Stimulated activated CD4-positive, alpha-beta T cell treated with anti-CD3 and anti-CD28 coated beads, Interleukin-4, amount 100 ng/mL, for 48 hours (primary cell): Measurements from ENCODE around the gene ETFB.
"Not testable (repeated sequence)": the region's sequence is repeated elsewhere in the genome, so short reads cannot be mapped to it uniquely, and the experiment has no call there.

Experiments used
- DNase-seq, 2 donors: peaks; one replicate each; pipeline ENCODE4 v3.0.0-alpha.2; 2020; ENCODE audit warnings: low read depth in 2 of 2

Gene ETFB

DNA sequence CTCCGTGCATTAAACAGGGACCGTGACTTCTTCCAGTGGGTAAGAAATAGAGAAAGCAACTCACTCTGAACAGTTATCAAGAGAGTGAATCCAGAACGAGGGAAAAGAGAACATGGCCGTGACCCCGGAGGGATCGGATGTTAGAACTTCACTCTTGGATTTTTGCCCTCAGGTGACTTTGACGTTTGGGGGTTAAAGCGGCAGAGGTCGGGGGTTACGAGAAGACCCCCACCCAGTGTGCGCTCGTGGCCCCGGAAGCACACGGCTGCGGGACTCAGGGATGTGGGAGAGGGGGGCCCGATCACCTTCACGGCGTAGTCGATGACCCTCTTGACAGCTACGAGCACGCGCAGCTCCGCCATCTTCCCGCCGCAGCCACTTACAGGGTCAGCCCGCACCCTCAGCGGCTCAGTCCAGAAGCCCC is at the start of gene ETFB:
ETFB (minus strand) TSS at position 424 of the 424 bp plus-strand sequence; CDS start at position 362, 62 bp downstream.
- DNase-seq, result no peak

DNA sequence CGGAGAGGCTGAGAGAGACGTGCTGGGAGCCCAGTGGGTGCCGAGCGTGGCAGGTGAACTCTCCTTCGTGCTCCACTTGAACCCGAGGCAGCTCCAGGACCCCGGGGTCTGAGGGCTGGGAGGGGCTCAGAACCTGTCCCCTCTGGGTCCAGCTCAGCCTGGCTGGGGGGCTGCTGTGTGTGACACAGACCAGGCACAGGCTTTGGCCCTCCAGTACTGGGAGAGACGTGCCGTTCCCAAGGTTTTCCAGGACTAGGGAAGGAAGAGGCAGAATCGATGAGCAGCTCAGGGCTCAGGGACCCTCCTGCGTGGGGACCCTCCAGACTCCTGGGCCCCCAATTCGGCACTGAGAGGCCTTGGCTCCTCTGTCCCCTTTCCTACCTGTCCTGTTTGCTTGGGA is 49.0 kb upstream of the ETFB start:
- no peak for DNase-seq

DNA sequence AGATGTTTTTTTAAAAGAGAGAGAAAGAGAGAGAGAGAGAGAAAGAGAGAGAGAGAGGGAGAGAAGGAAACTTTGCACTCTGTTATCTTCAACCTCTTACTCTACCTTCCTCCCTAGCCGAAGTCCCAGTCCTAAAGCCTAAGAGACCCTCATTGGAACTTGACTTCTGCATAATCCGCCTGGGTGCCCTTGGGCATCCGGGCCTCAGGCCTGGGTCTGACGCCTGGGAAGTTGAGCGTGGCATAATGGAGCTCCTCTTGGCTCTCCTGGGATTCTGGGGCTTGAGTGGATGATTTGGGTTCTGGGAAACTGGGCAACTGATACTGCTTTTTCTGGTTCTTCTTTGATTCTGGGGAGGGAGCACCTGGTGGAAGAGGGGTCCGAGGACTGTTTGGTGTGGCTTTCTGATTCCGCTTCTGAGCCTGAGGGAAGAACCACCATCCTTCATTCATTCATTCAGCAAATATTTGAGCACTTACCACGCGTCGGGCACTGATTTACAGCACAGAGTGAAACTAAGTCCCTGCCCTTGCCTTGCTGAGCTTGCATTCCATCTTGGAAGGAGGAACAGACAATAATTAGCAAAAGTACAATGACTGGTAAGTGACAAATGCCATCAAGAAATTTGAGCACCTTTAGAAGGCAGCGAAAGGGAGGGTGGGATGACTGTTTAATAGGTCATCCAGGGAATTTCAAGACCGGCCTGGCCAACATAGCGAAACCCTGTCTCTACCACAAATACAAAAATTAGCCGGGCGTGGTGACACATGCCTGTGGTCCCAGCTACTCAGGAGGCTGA is 45.0 kb upstream of the ETFB start:
- no peak for DNase-seq

DNA sequence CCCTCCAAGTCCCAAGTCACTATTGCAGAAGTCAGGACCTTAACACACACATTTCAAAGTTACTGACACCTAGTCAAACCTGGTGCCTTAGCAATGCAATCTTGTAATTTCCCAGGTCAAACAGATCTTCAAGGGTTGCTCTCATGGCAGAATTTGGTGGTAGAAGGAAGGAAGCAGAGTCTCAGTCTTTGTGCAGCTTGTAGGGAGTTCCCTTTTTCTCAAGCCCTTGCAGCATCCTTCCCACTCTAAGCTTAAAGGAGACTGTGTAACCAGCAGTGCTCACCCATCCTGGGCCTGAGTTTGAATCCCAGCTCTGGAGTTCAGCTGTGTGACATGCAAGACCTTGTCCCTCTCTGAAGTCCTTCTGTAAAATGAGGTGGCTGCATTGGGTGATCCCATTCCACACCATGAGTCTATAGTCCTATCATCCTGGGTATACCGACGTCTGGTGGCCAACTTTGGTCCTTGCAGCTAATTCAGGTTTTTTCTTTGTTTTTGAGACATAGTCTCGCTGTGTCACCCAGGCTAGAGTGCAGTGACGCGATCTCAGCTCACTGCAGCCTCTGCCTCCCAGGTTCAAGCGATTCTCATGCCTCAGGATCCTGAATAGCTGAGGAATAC is 41.4 kb upstream of the ETFB start:
- no peak for DNase-seq

DNA sequence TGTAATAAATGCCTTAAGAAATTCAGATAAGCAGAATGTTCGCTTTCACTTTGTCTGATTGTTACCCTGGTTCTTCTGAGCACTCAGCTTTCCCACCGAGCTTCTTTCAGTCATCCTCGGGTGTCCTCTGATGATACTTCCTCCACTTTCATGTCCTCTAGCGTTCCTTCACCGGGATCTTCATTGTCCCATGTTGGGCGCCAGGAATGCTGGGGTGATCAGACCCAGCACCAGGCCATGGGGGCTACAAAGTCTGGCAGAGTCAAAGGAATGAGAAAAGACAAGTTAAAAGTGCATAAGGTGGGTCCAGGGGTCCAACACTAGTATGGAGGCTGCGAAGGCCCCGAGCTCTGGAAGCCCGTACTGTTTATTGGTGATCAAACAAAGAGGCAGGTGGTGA is 35.9 kb upstream of the ETFB start:
- DNase-seq, result no peak

DNA sequence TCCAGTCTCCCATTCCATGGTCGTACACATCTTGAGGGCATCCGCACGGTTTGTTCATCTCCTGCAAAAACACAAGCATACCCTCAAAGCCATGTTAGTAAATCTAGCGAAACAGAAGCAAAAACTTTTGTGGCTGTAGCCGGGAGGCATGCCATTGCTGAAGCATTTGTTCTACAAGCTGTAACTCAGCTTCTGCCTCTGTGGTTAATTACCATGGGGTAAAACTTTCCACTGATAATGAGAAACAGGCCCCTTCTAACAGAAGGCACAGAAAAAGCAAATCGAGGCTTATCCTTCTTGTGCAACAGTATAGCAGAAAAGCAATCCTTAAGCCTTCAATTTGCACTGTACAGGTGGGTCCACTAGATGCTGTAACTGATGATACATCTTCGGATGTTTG is 33.7 kb upstream of the ETFB start:
- not testable (repeated sequence) for DNase-seq

DNA sequence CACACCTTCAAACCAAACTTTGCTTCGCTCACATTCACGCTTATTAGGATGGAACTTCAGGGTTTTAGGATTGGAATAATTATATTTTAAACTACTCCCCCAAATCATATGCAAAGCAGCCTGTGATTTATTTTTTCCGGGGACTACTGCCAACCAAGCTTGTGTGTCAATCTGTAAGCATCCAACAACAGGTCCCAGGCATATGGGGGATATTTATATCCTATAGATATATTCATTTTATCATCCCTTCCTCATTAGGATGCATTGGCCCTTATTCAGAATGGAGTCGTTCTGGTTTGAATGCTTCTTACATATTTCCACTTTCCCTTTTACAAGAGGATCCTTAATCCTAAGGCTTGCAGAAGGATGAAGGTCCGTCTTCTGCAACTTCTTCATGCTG is 33.0 kb upstream of the ETFB start:
- DNase-seq, result no peak

DNA sequence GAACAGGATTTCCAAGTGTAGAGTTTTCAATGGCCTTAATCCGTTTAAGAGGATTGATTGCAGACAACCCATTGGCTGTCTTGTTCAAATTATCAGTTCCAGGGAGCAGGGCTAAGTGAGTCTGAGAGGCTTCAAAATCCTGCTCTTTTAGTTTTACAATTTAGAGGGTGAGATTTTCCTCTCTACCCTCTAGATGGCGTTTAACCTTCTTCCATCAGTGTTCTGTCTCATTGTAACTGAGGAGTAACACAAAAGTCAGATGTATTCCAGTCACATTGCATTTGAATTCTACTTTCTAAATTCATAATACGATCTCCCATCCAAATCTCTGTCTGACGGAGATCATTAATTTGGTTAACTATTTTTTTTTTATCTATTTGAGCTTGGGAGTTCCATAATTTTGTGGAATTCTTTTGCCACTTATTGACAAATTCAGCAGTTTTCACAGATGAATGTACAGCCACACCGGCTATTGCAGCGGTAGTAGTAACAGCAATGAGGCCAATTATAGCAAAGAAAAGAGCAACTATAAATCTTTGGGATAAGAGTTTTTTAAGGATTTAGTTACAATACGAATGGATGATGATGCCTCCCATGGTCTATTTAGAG is 32.0 kb upstream of the ETFB start:
- no peak for DNase-seq

DNA sequence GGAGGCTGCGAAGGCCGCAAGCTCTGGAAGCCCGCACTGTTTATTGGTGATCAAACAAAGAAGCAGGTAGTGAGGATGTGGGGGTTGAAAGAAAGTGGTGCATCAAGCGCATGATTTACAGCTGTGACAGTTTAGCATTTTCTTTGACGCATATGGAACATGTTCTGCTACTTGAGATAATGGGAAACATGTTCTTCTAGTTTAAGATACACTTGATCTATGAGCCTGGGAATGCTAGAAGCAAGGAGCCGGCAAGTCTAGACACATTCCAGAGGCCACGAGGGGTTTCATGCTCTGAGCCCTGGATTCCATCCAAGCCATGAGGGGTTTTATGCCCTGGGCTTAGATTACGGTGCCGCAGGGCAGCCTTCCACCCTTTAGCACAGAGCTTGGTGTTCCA is 31.3 kb upstream of the ETFB start:
- not testable (repeated sequence) for DNase-seq

DNA sequence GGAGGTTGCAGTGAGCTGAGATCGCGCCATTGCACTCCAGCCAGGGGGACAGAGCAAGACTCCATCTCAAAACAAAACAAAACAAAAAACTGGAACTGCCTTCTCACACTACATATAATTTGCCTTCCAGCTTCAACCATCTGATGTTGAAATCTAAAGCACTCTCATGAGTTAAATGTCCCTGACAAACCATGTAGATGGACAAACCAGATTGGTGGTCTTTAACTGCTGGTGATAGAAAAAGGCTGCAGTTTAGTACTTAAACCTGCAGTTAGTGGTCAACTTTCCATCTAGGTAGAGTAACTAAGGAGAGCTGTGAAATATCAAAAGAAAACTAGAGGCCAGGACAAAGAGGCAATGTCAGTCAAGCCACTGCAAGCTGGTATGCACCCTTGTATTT is 30.0 kb upstream of the ETFB start:
- DNase-seq, result no peak

DNA sequence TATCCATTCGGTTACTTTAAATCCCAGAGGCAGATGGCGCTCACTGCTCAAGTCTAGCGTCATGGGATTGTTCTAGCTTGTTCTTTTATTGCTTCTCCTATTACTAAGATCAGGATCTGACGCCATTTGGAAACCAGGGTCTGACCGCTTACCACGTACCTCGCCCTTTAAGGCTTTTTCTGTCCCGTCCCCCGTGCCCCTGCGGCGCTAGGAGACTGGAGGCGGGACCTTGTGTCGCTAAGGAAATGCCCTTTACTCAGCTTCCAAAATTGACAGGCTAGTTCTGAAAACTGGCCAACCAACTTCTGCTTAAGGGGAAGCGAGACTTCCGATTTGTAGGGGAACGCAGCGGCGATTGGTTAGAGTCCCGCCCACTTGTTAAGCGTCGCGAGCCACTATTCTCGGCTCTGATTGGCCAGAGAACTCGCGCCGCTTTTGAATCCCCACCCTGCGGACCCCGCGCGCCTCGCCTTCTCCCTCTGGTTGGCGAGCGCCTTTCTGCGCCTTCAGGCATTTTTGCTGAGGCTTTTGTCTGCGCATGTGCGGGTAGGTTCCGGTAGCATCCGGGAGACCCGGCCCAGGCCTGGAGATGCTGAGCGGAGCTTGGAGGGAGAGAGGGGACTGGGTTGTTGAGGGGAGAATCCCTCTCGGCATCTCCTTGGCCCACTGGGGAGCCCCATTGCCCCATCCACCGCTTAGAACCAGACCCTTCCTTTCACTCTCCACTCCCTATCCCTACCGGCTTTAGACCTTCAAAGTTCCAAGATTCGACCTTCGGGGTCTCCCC is 28.1 kb upstream of the ETFB start:
- peak; percentile 92 to 93 for DNase-seq

DNA sequence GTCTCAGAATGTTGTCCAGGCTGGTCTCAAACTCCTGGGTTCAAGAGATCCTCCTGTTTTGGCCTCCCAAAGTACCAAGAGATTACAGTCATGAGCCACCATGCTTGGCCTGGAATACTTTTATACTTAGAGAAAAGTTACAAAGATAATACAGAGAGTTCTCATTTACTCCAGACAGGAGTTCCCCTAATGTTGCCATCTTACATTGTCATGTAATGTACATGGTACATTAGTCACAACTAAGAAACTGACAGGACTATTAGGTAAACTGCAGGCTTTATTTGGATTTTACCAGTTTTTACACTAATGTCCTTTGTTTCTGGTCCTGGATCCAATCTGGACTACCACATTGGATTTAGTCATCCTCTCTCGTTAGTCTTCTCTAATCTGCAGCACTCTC is 26.5 kb upstream of the ETFB start:
- DNase-seq, result no peak

DNA sequence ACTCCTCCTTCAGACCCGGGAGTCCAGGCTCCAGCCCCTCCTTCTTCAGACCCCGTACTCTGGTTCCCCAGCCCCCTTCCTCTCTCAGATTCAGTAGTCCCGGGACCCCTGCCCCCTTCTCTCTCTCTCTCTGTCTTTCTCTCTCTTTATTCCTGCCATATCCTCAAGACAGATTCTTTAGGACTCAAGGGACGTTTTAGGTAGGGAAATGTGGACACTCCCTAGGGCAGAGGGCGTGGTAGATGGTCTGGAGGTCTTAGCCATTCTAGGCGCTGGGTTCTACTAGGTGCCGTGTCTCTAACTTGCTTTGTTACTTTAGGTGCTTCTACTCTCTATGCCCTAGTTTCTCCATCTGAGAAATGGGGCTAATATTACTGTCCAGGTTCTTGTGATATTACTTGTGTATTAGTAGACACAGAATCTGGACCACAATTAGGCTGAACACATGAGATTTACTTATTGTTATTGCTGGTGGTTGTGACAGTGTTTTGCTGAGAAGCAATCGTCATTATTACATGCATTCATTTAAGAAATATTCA is 25.0 kb upstream of the ETFB start:
- no peak for DNase-seq

DNA sequence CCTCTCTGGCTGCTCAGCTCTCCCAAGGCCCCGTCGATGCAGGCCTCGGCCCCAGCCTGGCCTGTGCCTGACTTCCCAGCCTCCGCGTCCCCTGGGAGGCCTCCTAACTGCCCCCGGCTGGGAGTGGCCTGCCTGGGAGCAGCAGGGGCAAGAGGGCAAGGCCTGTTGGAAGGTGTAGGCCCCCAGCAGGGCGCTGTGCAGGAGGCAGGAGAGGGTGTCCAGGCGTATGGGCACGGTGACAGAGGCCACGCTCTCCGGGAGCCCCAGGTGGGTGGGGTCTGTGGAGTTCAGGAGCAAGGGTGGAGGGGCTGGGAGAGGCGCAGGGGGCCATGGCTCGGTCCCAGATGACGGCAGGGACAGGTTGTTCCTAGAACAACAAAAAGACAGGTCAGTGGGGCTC is 23.0 kb upstream of the ETFB start:
- DNase-seq, result no peak

DNA sequence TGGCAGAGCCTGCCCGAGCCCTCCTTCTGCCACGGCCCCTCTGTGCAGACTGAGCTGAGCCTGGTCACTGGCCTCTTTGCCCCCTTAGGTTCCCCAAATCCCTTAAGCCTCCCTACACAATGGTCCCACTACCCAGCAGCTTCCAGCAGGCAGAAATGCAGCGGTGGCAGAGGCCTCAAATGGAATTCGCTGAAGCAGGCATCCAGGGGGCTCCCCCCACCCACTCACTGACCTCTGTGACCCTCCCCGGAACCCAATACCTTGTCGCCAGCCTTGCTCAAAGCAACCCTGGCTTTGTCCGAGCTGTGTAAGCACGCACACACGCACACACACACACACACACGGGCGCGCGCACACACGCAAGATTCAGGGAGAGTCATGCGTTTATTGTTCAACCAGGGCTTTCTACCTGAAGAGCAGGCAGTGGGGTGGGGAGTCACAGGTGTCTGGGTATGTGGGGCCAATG is 21.8 kb upstream of the ETFB start, which contains the start of gene LIM2:
LIM2 (minus strand) TSS at position 51 of the 466 bp plus-strand sequence. CDS start 531 bp downstream, outside the sequence.
- DNase-seq, result no peak

DNA sequence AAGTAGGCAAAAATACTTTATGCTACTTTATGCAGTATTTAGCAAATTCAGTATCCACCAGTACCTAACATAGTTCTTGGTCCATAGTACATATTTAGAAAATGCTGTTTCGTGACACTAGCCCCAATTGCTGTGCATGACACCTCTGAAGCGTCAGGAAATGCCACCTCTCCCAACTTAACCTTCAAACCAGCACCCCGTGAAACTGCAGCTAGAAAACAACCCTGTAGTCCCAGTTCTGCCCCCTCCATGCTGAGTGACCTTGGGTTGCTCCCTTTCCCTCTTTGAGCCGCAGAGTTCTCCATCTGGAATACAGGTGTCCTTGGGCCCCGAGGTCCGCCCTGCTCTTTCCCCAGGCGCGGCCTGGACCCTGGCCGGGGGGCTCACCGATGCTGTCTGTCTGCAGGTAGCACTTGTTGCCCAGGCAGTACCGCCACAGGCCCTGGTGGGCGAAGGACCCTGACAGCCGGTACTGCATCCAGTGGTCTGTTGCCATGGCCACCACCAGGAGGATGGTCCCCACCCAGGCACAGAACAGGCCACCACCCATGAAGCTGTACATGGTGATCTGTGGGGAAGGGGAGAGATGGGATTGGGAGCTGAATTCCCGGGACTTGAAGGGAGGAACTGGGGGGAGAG is 20.8 kb upstream of the ETFB start:
- no peak for DNase-seq

DNA sequence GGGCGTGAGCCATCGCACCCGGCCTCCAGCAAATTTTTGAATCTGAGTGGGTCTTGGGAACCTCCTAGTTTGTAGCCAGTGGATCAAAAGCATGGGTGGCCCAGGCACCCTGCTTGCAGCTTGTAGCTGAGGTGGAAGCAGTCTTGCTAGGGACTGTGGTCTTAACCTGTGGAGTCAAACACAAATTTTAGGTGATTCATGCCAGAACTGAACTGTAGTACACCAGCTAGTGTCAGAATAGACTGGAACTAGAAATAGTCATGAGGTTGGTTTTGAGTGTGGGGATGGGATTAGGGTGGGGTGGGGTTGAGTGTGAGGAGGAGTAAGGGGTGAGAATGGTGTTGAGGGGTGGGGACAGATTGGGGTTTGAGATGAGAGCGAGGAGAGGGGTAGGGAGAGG is 15.8 kb upstream of the ETFB start:
- DNase-seq, result no peak

DNA sequence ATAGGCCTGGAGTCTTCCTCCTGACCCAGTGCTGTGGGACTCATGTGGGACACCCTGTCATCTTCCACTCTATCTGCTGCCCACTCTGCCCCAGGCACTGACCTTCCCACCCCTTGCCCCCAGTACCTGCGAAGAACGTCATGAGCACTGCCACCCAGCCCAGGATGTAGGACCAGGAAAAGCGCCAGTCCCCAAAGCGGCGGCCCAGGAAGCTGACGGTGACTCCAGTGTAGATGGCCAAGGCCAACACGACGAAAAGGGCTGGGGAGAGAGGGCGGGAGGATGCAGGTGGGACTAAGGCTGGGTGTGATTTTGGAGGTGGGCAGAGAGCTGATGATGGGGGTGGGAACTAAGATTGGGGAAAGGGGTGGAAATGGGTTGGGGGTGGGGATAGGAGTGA is 14.2 kb upstream of the ETFB start:
- no peak for DNase-seq

DNA sequence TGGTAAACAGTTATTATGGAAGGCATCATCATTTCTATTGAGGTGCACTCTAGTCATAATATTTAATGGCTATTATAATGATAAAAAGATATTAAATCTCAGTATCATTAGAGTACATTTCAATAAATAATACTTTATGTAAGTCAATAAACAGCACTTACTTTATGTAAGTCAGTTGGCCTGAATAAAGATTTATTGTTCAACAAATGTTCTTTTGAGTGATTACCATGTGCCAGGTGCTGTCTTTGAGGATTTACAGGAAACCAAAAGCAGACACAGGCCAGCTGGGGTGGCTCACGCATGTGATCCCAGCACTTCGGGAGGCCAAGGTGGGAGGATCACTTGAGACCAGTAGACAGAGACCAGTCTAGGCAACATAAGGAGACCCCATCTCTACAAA is 11.2 kb upstream of the ETFB start:
- DNase-seq, result no peak

DNA sequence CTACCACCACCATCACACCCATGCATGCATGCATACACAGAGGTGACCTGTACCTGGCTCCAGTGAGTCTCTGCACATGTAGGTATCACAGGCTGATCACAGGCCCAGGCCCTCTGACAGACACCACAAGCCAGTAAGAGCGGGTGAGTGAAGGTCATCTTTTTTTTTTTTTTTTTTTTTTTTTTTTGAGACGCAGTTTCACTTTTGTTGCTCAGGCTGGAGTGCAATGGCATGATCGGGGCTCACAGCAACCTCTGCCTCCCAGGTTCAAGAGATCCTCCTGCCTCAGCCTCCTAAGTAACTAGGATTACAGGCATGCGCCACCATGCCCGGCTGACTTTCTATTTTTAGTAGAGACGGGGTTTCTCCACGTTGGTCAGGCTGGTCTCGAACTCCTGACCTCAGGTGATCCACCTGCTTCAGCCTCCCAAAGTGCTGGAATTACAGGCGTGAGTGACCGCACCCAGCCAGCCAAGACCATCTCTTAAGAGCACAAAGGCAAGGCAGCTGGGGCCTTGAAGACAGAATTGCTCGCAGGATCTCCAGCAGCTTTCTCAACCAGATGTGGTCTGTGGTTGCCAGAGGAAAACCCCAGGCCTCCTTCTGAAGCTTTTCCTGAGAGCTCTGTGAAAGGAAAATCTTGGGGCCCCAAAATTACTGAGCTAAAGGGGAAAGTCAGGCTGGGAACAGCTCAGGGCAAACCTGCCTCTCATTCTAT is 9.5 kb upstream of the ETFB start:
- peak in 1 of 2 donors; percentile 57 for DNase-seq
